GM19099 (cell line): ENCODE data around the gene ZNF665.

ENCODE experiments used
- POLR2A ChIP-seq: IDR thresholded peaks from 3 replicates; pipeline ENCODE4 v1.6.1; 2011; ENCODE audit warnings: low read depth; ENCODE audit not compliant: insufficient read length; ENCODE audit errors: extremely low read depth

Gene ZNF665

DNA sequence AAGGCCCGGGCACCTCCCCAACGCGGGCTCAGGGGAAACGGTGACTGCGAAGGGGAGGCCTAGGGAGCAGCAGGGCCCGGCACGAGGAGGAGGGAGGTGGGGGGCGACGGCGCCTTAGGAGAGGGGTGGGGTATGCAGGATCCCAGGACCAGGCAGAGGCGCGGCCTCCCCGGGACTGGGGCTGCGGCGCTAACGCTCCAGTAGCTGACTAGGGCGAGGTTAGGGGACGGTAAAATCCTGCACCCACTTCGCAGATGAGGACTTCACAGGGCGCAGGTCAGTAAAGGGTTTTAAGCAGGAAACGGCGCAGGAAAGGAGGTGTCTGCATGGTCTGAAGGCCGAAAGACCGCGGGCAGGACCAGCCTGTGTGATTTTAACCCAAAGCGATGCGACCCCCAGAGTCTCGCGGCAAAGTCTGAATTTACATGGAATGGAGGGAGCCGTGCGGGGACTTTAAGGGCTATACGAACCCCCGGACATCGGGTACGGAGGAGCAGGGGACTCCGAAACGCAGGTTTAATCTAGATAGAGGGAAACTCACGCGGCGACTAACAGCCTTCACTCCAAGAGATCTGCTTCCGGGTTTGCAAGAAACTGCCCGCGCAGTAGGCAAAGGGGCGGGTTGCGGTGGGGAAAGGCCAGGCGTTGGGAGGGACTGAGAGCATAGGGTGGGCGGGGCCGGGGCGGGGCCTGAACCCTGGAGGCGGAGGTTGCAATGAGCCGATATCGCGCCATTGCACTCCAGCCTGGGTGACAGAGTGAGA, at the start of gene ZNF665:
Gene ZNF665, minus strand, starts transcription at position 588 of the 764 bp plus-strand sequence. CDS start 10,460 bp downstream, outside the sequence.
- peak; percentile 59 for TF ChIP-seq POLR2A

DNA sequence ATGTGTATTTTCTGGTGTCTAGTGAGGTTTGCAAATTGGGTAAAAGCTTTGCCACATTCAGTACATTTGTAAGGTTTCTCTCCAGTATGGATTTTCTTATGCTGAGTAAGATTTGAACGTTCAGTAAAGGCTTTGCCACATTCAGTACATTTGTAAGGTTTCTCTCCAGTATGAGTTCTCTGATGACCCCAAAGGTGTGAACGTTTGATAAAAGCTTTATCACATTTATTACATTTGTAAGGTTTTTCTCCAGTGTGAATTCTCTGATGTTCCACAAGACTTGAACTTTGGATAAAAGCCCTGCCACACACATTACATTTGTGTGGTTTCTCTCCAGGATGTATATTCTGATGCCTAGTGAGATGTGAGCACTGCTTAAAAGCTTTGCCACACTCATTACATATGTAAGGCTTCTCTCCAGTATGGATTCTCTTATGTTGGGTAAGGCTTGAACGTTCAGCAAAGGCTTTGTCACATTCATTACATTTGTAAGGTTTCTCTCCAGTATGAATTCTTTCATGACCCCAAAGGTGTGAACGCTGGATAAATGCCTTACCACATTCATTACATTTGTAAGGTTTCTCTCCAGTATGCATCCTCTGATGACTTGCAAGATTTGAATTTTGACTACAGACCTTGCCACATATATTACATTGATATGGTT, 44.1 kb upstream of the ZNF665 start:
- no peak for TF ChIP-seq POLR2A

DNA sequence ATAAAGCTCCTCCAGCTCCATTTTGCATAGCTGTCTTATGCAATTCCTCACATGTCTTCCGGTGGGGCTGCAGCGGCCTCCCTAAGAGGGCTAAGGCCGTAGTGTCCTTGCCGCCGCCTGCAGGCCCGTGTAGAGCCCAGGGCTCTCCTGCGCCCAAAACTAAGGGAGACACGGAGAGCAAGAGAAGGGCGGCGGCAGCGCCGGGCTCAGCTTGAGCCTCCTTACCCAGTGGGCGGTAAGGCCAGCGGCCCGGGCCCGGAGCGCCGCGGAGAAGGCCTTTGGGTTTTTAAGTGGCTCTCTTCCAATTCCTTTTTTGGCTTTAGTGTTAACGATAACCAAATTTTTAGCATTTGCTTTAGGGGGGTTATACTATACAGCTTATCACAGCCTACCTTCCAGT, 31.4 kb upstream of the ZNF665 start:
- no peak for TF ChIP-seq POLR2A

DNA sequence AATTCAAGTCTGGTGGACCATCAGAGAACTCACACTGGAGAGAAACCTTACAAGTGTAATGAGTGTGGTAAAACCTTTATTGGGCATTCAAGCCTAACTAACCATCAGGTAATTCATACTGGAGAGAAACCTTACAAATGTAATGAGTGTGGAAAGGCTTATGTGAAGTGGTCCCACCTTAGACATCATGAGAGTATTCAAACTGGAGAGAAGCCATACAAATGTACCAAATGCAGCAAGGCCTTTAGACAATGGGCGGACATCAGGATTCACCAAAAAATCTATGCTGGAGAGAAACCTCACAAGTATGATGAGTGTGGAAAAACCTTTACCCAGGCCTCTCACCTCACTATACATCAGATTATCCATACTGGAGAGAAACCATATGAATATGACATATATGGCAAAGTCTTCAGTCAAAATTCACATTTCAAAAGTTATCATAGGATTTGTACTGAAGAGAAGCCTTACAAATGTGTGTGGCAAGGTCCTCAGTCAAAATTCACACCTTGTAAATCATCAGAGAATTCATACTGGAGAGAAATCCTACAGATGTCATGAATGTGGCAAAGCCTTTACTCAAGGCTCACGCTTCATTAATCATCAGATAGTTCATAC, 19.7 kb upstream of the ZNF665 start:
- TF ChIP-seq POLR2A, result no peak

DNA sequence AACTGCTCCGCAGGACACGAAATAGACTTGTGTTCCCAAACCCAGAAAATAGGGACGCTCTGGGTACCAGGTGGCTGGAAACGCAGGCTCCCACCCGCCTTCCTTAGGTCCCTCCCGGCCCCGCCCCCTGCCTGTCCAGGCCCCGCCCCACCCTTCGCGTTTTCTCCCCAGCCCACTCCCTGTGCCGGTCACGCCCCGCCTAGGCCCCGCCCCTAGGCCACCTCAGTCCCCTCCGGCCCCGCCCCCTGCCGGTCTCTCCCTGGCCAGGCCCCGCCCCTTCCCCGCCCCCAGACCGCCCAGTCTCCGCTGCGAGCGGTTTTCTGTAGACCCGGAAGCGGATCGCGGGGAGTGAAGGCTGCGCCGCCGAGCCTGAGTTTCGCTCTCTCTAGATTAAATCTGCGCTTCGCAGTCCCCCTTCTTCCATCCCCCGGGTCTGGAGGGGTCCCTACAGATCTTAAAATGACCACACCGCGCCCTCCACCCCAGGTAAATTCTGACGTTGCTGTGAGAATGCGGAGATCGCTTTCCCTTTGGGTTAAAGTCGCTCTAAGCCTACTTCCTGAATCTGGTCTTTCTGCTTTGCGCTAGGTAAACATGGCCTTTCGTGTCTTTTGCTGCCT, 3.7 kb upstream of the ZNF665 start:
- peak; percentile 78 for TF ChIP-seq POLR2A

DNA sequence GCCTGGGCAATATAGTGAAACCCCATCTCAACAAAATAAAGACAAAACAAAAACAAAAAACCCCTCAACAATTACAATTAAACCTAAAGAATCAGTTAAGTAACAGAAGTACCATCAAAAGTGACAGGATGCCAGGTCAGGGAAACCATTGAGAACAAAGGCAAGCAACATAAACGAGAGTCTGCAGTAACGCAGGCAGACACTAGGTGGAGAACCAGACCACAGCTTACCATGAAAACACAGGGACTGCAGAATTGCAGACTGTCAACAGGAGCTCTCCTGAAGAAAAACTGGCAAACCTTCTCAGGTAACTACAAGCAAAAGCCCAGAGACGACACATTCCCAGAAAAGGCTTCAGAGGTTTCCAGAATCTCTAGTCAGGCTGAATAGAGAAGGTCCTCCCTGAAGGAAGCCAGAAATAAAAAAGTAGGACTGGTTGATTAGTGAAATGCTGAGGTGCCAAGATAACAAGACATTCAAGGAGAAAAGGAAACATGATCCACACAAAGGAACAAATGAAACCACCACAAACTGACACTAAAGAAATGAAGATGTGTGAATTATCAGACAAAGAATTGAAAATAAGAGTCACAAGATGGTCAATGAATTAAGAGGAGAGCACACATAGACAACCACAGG, 2.2 kb upstream of the ZNF665 start:
- TF ChIP-seq POLR2A, result no peak

DNA sequence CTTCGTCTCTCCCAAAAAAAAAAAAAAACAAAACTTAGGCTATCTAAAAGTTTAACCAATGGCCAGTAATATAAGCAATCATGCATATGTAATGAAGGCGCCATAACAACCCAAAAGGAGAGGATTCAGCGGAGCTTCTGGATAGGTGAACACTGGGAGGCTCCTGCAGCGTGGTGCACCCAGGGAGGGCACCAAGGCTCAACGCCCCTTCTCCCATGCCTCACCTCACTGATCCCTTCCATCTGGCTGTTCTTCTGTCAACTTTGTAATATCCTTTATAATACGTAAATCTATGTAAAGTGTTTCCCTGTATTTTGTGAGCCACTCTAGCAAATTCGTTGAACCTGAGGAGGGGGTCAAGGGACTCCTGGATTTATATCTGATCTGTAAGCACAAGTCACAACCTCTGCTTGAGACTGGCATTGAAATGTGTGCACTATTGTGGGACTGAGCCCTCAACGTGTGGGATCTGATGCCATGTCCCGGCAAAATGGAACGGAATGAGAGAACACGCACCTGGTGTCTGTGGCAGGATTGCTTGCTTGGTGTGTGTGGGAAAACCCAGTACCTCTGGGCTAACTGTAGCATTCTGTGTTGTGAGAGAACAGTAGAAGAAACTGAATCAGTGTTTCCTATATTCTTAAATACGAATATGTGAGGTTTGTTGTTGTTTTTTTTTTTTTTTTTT, 521 bp upstream of the ZNF665 start:
- TF ChIP-seq POLR2A, result no peak

DNA sequence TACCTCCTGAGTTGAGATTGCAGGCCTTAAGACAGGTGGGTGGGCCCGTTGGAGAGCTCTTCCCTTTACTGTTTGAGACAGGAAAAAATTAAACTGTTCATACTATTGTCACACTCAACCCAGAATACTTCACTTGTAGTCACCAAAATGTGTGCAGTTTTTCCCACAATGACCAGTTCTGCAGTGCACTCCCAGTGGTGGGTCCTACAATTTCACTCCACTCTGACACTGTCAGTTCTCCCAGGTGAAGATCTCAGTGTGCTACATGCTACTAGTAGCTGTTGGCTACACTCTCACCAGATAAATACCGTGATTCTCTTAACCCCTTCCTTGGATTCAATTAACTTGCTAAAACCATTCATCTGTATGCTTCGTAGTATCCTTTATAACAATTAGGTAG, 2.9 kb downstream of the ZNF665 start:
- TF ChIP-seq POLR2A, result no peak

DNA sequence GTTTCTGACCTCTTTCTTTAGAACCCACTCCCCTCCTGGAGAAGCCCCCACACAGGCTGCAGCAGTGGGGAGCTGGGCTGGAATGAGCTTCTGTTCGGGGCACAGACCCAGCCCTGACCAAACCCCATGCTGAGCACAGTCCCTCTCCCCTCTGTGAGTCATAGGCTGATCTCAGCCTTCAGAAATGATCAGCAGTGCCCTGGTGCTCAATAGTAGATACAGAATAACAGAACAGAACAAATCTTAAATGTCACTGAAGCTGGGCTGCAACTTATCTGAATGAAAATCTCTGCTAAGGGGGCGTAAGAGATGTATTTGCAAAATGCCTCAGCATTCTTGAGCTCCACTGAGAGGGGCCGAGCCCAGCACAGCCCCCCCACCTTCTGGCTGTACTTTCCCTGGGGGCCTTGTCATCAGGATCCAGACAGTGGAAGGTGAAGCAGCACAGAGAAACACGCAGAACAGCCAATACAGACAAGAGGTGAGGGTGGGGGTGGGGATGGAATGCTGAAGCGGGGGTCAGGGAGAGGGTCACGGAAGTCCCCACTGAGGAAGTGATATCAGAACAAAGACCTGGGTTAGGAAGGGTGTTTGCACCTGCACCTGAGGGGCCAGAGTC, 9.9 kb downstream of the ZNF665 start:
- TF ChIP-seq POLR2A, result no peak

DNA sequence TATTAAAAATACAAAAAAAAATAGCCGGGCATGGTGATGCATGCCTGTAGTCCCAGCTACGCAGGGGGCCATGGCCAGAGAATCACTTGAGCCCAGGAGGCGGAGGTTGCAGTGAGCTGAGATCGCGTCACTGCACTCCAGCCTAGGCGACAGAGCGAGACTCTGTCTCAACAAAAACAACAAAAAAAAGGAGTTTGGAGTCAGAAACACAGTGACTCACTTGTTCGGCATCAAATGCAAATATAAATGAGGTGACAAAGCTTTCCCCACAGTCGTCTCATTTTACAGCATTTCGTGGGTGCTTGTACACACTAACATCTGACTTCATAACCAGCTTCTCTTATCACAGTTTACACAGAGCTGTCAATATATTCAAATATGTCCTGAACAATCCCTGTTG, 11.0 kb downstream of the ZNF665 start:
- no peak for TF ChIP-seq POLR2A

DNA sequence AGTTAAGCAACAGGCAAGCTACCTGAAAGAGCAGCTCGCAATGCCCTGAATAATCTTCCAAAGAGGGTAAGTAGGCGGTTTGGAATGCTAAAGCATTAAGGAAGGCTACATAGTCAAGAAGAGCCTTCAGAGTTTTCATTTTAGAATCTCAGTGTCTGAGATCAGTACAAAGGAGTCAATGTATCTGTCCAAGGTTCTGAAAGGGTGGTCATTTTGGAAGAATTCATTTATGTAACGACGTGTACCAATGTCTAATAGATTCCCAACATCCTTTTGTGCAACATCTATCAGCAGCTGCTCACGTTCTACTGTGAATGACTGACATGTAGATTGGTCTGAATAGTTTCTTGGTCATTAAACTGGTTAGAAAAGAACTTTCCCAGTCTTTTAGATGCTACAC, 15.2 kb downstream of the ZNF665 start:
- no peak for TF ChIP-seq POLR2A

DNA sequence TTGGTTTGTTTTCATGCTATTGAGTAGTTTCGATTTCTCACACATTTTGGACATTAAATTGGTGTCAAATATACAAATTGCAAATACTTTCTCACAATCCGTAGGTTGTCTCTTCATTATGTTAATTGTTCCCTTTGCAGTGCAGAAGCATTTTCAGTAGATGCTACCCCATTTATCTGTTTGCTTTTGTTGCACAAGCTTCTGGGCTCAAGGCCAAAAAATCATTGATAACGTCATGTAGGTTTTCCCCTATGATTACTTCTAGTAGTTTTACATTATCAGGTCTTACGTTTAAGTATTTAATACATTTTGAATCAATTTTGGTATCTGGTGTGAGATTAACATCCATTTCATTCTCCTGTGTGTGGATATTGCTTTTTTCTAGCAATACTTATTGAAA, 20.3 kb downstream of the ZNF665 start:
- no peak for TF ChIP-seq POLR2A

DNA sequence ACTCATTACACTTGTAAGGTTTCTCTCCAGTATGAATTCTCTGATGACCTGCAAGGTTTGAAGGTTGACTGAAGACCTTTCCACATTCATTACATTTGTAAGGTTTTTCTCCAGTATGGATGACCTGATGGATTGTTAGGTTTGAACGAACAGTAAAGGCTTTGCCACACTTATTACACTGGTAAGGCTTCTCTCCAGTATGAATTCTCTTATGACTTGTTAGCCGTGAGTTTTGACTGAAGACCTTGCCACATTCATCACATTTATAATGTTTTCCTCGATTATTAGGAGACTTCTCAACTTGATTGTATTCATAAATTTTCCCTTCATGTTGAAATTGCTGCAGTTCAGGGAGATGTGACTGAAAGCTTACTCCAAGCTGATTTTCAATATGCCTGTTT, 27.5 kb downstream of the ZNF665 start:
- no peak for TF ChIP-seq POLR2A

DNA sequence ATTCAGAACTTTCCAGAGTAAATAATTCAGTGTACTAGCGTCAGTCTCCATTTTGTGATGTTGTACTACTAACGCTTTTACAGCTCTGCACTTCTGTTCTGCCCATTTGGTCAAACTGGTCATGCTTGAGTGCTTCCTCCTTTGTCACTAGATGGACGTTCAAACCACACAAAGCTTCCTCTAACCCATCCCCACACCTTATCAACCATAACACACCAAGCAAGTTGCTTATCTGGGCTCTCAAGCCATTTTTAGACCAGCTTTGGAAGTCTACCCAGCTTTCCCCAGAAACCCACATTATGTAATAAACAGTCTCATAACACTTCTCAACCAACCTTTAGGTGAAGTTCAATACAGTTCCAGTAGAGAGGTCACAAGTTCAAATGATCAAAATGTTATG, 32.0 kb downstream of the ZNF665 start:
- no peak for TF ChIP-seq POLR2A
